ENCODE measurements around the gene ANKRD34B.

GRCh38 chr5:80597500-80597899, 27.4 kb upstream of the ANKRD34B start:
- TF ChIP-seq CTCF (IDR thresholded peaks at IDR 0.05 in 8 of 11, conservative IDR thresholded peaks at IDR 0.05 in 3 of 11) (no peak), POLR2AphosphoS5 (IDR thresholded peaks at IDR 0.05) (no peak)
